OCI-LY7 (cell line): Measurements from ENCODE around the gene SPATA6.

Experiments used
- EZH2phosphoT487 ChIP-seq: fragments of 200-600 bp; sonication (generic); IDR thresholded peaks from 2 replicates; pipeline ENCODE4 v1.6.1; 2018; ENCODE audit warnings: low read depth, borderline replicate concordance, mild to moderate bottlenecking, mixed run types, antibody characterized with exemption, low read length, moderate library complexity, mixed read lengths
- TF ChIP-seq, protein P1 (sequence below): fragments of 200-600 bp; sonication (generic); conservative IDR thresholded peaks from 2 replicates; pipeline ENCODE4 v1.5.1; 2014; ENCODE audit warnings: mild to moderate bottlenecking, antibody characterized with exemption, low read length, moderate library complexity, mixed read lengths

DNA sequence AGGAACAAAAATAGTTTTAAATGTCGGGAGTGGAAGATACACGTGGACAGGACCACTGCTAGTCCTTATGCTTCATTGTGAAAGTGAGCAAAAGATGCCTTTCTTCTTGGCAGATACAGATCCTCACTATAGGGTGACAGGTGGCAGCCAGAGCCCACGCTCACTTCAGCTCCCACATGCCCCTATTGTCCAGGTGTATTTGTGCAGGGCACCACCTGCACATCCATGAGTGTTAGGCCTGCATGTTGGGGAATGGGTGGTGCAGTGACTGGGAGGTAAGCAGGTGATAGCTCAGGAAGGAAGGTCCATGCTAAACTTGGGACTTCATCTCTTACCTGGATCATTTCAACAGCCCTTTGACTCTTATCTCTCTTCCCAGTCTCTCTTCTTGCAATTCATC is 222.1 kb downstream of the SPATA6 start:
- TF ChIP-seq, protein P1, sequence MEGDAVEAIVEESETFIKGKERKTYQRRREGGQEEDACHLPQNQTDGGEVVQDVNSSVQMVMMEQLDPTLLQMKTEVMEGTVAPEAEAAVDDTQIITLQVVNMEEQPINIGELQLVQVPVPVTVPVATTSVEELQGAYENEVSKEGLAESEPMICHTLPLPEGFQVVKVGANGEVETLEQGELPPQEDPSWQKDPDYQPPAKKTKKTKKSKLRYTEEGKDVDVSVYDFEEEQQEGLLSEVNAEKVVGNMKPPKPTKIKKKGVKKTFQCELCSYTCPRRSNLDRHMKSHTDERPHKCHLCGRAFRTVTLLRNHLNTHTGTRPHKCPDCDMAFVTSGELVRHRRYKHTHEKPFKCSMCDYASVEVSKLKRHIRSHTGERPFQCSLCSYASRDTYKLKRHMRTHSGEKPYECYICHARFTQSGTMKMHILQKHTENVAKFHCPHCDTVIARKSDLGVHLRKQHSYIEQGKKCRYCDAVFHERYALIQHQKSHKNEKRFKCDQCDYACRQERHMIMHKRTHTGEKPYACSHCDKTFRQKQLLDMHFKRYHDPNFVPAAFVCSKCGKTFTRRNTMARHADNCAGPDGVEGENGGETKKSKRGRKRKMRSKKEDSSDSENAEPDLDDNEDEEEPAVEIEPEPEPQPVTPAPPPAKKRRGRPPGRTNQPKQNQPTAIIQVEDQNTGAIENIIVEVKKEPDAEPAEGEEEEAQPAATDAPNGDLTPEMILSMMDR = no peak
- TF ChIP-seq EZH2phosphoT487 = no peak
